Muscle of back (tissue), 13 donors: ENCODE results near the gene CCDC169. TPM values are rescaled to one million over a fixed set of nuclear protein-coding genes. Genes with fewer than 3 reads are reported as not detected.
"Not testable (repeated sequence)": the region's sequence is repeated elsewhere in the genome, so short reads cannot be mapped to it uniquely, and the experiment has no call there.

Experiments used
- DNase-seq, 3 donors: peaks; one replicate each; pipeline versions ENCODE4 v3.0.0 to v3.0.0-alpha.2; 2013
- long read RNA-seq, 9 donors: transcript quantifications; one replicate each; lab custom pipeline, GENCODE V29; 2026
- polyA plus RNA-seq, 10 donors: library from polyadenylated mRNA; unstranded; fragments of 120-200 nt; gene quantifications; one replicate each; pipeline ENCODE4 v1.2.1, GENCODE V29; 2013; ENCODE audit not compliant: insufficient read length in 10 of 10

The CCDC169 gene
- polyA plus RNA-seq: 1 to 10 TPM; 2.1 to 4.5 (median 3.2) TPM
- long read RNA-seq, donor 1: 0 reads
- long read RNA-seq, donor 2: 0 reads
- long read RNA-seq, donor 3: 0 reads
- long read RNA-seq, donor 4: 0 reads
- long read RNA-seq, donor 5: 0 reads
- long read RNA-seq, donor 6, full-length matches to known transcripts: 1 of 1 reads
- long read RNA-seq, donor 6, partial matches to known transcripts: 0 of 1 reads
- long read RNA-seq, donor 6, other reads (novel, unspliced or antisense): 0 of 1 reads
- long read RNA-seq, donor 7, partial matches to known transcripts: 0 of 1 reads
- long read RNA-seq, donor 7, other reads (novel, unspliced or antisense): 0 of 1 reads
- long read RNA-seq, donor 8: 0 reads
- long read RNA-seq, donor 9: 0 reads

- DNase-seq: peak; percentile 61 to 86 (median 62)
Measured at GRCh38 chr13:36297366-36298338, at the start of gene CCDC169. Gene CCDC169 (minus strand): TSS chr13:36297814. CDS start chr13:36297719, 95 bp downstream.

GRCh38 chr13:36346222-36347083 is 48.8 kb upstream of the CCDC169 start, which contains the start of gene SPART:
Gene SPART (minus strand): TSS chr13:36346394. CDS start chr13:36335830, 10,564 bp downstream.
- peak; percentile 94 to 98 (median 97) for DNase-seq

- DNase-seq: peak; percentile 84 to 94 (median 88)
Measured at GRCh38 chr13:36345438-36346221, 48.0 kb upstream of the CCDC169 start.

GRCh38 chr13:36344886-36345437 is 47.3 kb upstream of the CCDC169 start:
- DNase-seq: peak in 1 of 3 donors; percentile 72

GRCh38 chr13:36344173-36344572 is 46.6 kb upstream of the CCDC169 start:
- peak in 1 of 3 donors; percentile 53 for DNase-seq

- DNase-seq: no peak
Measured at GRCh38 chr13:36343766-36344165, 46.2 kb upstream of the CCDC169 start.

- no peak for DNase-seq
Measured at GRCh38 chr13:36342715-36343114, 45.1 kb upstream of the CCDC169 start.

GRCh38 chr13:36341718-36342117 is 44.1 kb upstream of the CCDC169 start:
- no peak for DNase-seq

- DNase-seq: no peak
Measured at GRCh38 chr13:36339600-36340155, 42.1 kb upstream of the CCDC169 start.

- DNase-seq: peak in 1 of 3 donors; percentile 51
Measured at GRCh38 chr13:36337938-36338641, 40.5 kb upstream of the CCDC169 start.

- no peak for DNase-seq
Measured at GRCh38 chr13:36332986-36333385, 35.4 kb upstream of the CCDC169 start.

- not testable (repeated sequence) for DNase-seq
Measured at GRCh38 chr13:36332255-36332654, 34.6 kb upstream of the CCDC169 start.

- no peak for DNase-seq
Measured at GRCh38 chr13:36331280-36331679, 33.7 kb upstream of the CCDC169 start.

GRCh38 chr13:36329361-36329760 is 31.7 kb upstream of the CCDC169 start:
- DNase-seq: peak in 2 of 3 donors; percentile 7 to 32

- no peak for DNase-seq
Measured at GRCh38 chr13:36328821-36329220, 31.2 kb upstream of the CCDC169 start.

- no peak for DNase-seq
Measured at GRCh38 chr13:36325912-36326311, 28.3 kb upstream of the CCDC169 start.

GRCh38 chr13:36324881-36325280 is 27.3 kb upstream of the CCDC169 start:
- not testable (repeated sequence) for DNase-seq

- peak in 1 of 3 donors; percentile 28 for DNase-seq
Measured at GRCh38 chr13:36323951-36324566, 26.4 kb upstream of the CCDC169 start.

- DNase-seq: no peak
Measured at GRCh38 chr13:36323408-36323807, 25.8 kb upstream of the CCDC169 start.
